Ovary (tissue), 9 donors: ENCODE data around the gene USP49. TPM values are rescaled to one million over a fixed set of nuclear protein-coding genes. Genes with fewer than 3 reads are reported as not detected.

Source experiments
- DNase-seq, 5 donors: peaks; one replicate each; pipeline ENCODE4 v3.0.0-alpha.2; 2019 to 2020
- H3K27ac ChIP-seq, 2 donors: fragments of 200-600 bp; one replicate each; pipeline versions ENCODE4 v1.5.1 to v1.8.0; 2019 to 2022
- H3K27me3 ChIP-seq: fragments of 200-600 bp; one replicate; pipeline ENCODE4 v1.8.0; 2022
- H3K36me3 ChIP-seq: fragments of 200-600 bp; sonication (generic); one replicate; pipeline ENCODE4 v1.5.1; 2019
- H3K4me1 ChIP-seq: one replicate; pipeline ENCODE4 v1.8.1; 2013; ENCODE audit warnings: mild to moderate bottlenecking, moderate library complexity; ENCODE audit not compliant: insufficient read depth
- H3K4me3 ChIP-seq: fragments of 200-600 bp; sonication (generic); one replicate; pipeline ENCODE4 v1.5.1; 2017
- H3K9me3 ChIP-seq, 2 donors: fragments of 200-600 bp in 1 of 2; sonication (generic) in 1 of 2; one replicate each; pipeline versions ENCODE4 v1.5.1 to v1.8.1; 2013 to 2019; ENCODE audit warnings: mild to moderate bottlenecking in 1 of 2, moderate library complexity in 1 of 2
- CTCF ChIP-seq, 3 donors: fragments of 450-650 bp in 2 of 3; fragments of 200-600 bp in 1 of 3; IDR thresholded peaks; one replicate each; pipeline versions ENCODE4 v1.5.1 to v1.8.0; 2016 to 2022; ENCODE audit warnings: antibody characterized with exemption in 3 of 3, mild to moderate bottlenecking in 1 of 3
- EP300 ChIP-seq: sonication (generic); formaldehyde crosslinking; IDR thresholded peaks from one replicate; pipeline ENCODE4 v1.6.1; 2017; ENCODE audit warnings: antibody characterized with exemption
- POLR2A ChIP-seq: fragments of 450-650 bp; IDR thresholded peaks from one replicate; pipeline ENCODE4 v1.6.1; 2017; ENCODE audit warnings: antibody characterized with exemption, mild to moderate bottlenecking, moderate library complexity
- WGBS, 3 donors: extraction: QIAGEN DNeasy Blood & Tissue Kit in 1 of 3; methylation state at CpG; one replicate each; pipeline versions ENCODE4 v1.1.5 to v1.1.7; 2013 to 2017; 5-methylcytosine and 5-hydroxymethylcytosine counted together
- intact Hi-C, 4 donors: fragments of 100-400 bp; cut with DNase I; formaldehyde crosslinking; loops; one replicate each; pipeline versions ENCODE4 v1.11.0 to v1.15.1; 2022 to 2023
- polyA plus RNA-seq, 2 donors: library from polyadenylated mRNA; stranded (reverse); fragments of 200-250 nt in 1 of 2; fragments of 350-450 nt in 1 of 2; fragmentation: Illumina TruSeq in 1 of 2; extraction: RNeasy Lipid Tissue Mini Kit (QIAGEN cat#74804) in 1 of 2; gene quantifications; one replicate each; pipeline ENCODE4 v1.2.3, GENCODE V29; 2013 to 2014
- total RNA-seq, 7 donors: library from RNA; depleted of rRNA in 2 of 7; stranded (reverse); fragments of >200 nt in 2 of 7; fragmentation: NEBNext Ultra II Directional in 3 of 7; extraction: Animal tissue kit (Norgen Biotek cat#: 25700) in 3 of 7; gene quantifications; one replicate each; pipeline versions ENCODE4 v1.1.0 to v1.2.4, GENCODE V29; 2016 to 2023
- donor health status: DM: no; HTN: no; CAD: no; lungs with moderate emphysema.
- donor health status: DM: no; HTN: no; CAD: no.
- donor health status: Bipolar disorder and iron deficiency.
- donor health status: DM: yes; HTN: yes; CAD: no.
- donor health status: DM: no; HTN: no; CAD: no.
- donor health status: DM: yes; HTN: yes; CAD: no.

Gene USP49
- total and polyA plus RNA-seq, 9 donors, result 2.0 to 5.1 (median 3.1) TPM

GRCh38 chr6:41790045-41790444 is 105.1 kb downstream of the USP49 start:
- Histone ChIP-seq H3K27me3 (no peaks in the 10 kb centered on the region), H3K9me3 (no peaks in the 10 kb centered on the region), H3K27ac (no peak overlapping the region), H3K36me3 (no peaks in the 10 kb centered on the region), H3K4me1 (peaks cover 5% of the 10 kb centered on the region), H3K4me3 (no peak overlapping the region)
- intact Hi-C loops, result no loop called here
- 94 to 100% (median 94%) methylated on average over 1 of the region's 1 CpG for WGBS, 3 donors
- TF ChIP-seq EP300 (no peak), CTCF (IDR thresholded peaks at IDR 0.05) (no peak), POLR2A (no peak)
- no peak for DNase-seq

DNA sequence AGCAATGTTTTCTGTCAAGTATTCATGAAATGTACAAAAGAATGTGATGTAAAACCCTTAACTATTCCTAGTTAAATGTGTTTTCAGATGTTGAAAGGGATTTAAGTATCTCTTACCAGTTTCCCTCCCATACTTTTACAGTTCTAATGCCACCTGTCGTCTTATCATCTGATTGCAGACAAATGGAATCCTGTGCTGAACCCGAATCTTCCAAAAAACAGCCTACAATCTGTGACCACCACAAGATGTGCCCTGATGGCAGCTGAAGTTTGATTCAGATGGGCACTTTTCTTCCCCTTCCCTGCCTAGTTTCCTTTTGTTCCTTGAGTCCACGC is 105.8 kb downstream of the USP49 start:
- Histone ChIP-seq H3K27ac (no peak overlapping the region), H3K4me1 (peaks cover 5% of the 10 kb centered on the region), H3K9me3 (no peaks in the 10 kb centered on the region), H3K36me3 (no peaks in the 10 kb centered on the region), H3K27me3 (no peaks in the 10 kb centered on the region), H3K4me3 (no peak overlapping the region)
- WGBS, 3 donors, result 66 to 77% (median 72%) methylated on average over 3 of the region's 3 CpGs
- TF ChIP-seq CTCF (IDR thresholded peaks at IDR 0.05) (no peak), EP300 (no peak), POLR2A (no peak)
- no peak for DNase-seq
- intact Hi-C loops, result loop anchor here (5.0 to 10.0 kb wide), 5 partner anchors 133 to 1103 kb away; partner anchors contain the start of genes BYSL (in 2 of the 4) and MED20 (in 2 of the 4)

- intact Hi-C loops, result loop anchor here (2.0 to 10.0 kb wide), 6 partner anchors 135 to 1105 kb away; partner anchors contain the start of genes BYSL (in 2 of the 4) and MED20 (in 2 of the 4)
- Histone ChIP-seq H3K27ac (peak within 1 kb of the TSS; percentile 80 to 92), H3K4me3 (peak within 1 kb of the TSS; percentile 67), H3K36me3 (no peaks in the 10 kb centered on the region), H3K27me3 (no peaks in the 10 kb centered on the region), H3K9me3 (no peaks in the 10 kb centered on the region), H3K4me1 (peaks cover 5% of the 10 kb centered on the region)
- WGBS, 3 donors, result 0 to 1% (median 0%) methylated on average over 51 to 55 of the region's 55 CpGs
- TF ChIP-seq EP300, result no peak
- peak; percentile 85 for TF ChIP-seq POLR2A
- peak; percentile 97 to 99 (median 98) for TF ChIP-seq CTCF (IDR thresholded peaks at IDR 0.05)
- peak; percentile 95 to 98 (median 96) for DNase-seq
Observed at GRCh38 chr6:41787219-41787917, 107.8 kb downstream of the USP49 start, which contains the start of gene TOMM6. Gene TOMM6 (plus strand): TSS chr6:41787694. CDS start chr6:41787698, 4 bp downstream.

- 0 to 2% (median 1%) methylated on average over 25 to 58 of the region's 58 CpGs for WGBS, 3 donors
- no peaks in the 10 kb centered on the region for H3K9me3 ChIP-seq
- H3K4me3 ChIP-seq, result peak overlapping the region; percentile 67
- no peaks in the 10 kb centered on the region for H3K36me3 ChIP-seq
- H3K27ac ChIP-seq, result peak overlapping the region; percentile 80 to 92
- DNase-seq, result peak; percentile 86 to 94 (median 91)
- TF ChIP-seq POLR2A (peak; percentile 13), EP300 (no peak), CTCF (IDR thresholded peaks at IDR 0.05) (peak; percentile 79 to 89 (median 88))
- peaks cover 5% of the 10 kb centered on the region for H3K4me1 ChIP-seq
- intact Hi-C loops, result loop anchor here (2.0 to 10.0 kb wide), 6 partner anchors 136 to 1106 kb away; partner anchors contain the start of genes BYSL (in 2 of the 4) and MED20 (in 2 of the 4)
- H3K27me3 ChIP-seq, result no peaks in the 10 kb centered on the region
Observed at GRCh38 chr6:41786451-41787218, 108.5 kb downstream of the USP49 start.
